Chondrocyte (in vitro differentiated cells): ENCODE data around the gene EEF1AKMT3. TPM values are rescaled to one million over a fixed set of nuclear protein-coding genes. Genes with fewer than 3 reads are reported as not detected.

Experiments used
- DNase-seq: peaks from one replicate; pipeline ENCODE4 v3.0.0; 2021; ENCODE audit warnings: mixed read lengths, low spot score
- H3K27ac Mint-ChIP-seq: one replicate; pipeline ENCODE4 v1.8.0; 2021; ENCODE audit warnings: mild to moderate bottlenecking, moderate library complexity, mixed read lengths; ENCODE audit not compliant: unreplicated experiment
- H3K27me3 Mint-ChIP-seq: 2 replicates; pipeline ENCODE4 v1.8.0; 2021; ENCODE audit warnings: low read depth, mixed read lengths
- H3K36me3 Mint-ChIP-seq: 2 replicates; pipeline ENCODE4 v1.8.0; 2021; ENCODE audit warnings: low read depth, mixed read lengths
- H3K4me1 Mint-ChIP-seq: 2 replicates; pipeline ENCODE4 v1.8.0; 2021; ENCODE audit warnings: low read depth, mild to moderate bottlenecking, mixed read lengths
- H3K4me3 Mint-ChIP-seq: one replicate; pipeline ENCODE4 v1.8.0; 2021; ENCODE audit warnings: mild to moderate bottlenecking, moderate library complexity, mixed read lengths; ENCODE audit not compliant: unreplicated experiment
- H3K9me3 Mint-ChIP-seq: 2 replicates; pipeline ENCODE4 v1.8.0; 2021; ENCODE audit warnings: low read depth, mixed read lengths
- CTCF ChIP-seq: fragments of 200-600 bp; sonication (generic); IDR thresholded peaks from 2 replicates; pipeline ENCODE4 v1.5.0; 2021; ENCODE audit warnings: antibody characterized with exemption, mild to moderate bottlenecking, moderate library complexity
- total RNA-seq: library from RNA; stranded (reverse); gene quantifications from 3 replicates; pipeline ENCODE4 v1.2.1, GENCODE V29; 2021

EEF1AKMT3 gene
- total RNA-seq, 1 donor from 2014 or later = 13.6 TPM

GRCh38 chr12:57808351-57808750 lies 35.9 kb downstream of the EEF1AKMT3 start:
- Mint-ChIP-seq H3K36me3 (peaks cover 22% of the 10 kb centered on the region), H3K27me3 (no peaks in the 10 kb centered on the region), H3K4me1 (peaks cover 6% of the 10 kb centered on the region), H3K27ac (no peak overlapping the region), H3K4me3 (no peak overlapping the region), H3K9me3 (no peaks in the 10 kb centered on the region)
- no peak for DNase-seq
- no peak for TF ChIP-seq CTCF

- no peak overlapping the region for H3K4me3 Mint-ChIP-seq
- no peak for TF ChIP-seq CTCF
- DNase-seq = no peak
- no peak overlapping the region for H3K27ac Mint-ChIP-seq
- H3K27me3 Mint-ChIP-seq = no peaks in the 10 kb centered on the region
- H3K9me3 Mint-ChIP-seq = no peaks in the 10 kb centered on the region
- peaks cover 18% of the 10 kb centered on the region for H3K36me3 Mint-ChIP-seq
- peaks cover 6% of the 10 kb centered on the region for H3K4me1 Mint-ChIP-seq
Measured at GRCh38 chr12:57809425-57809824, 37.0 kb downstream of the EEF1AKMT3 start.

- peaks cover 10% of the 10 kb centered on the region for H3K4me1 Mint-ChIP-seq
- peaks cover 18% of the 10 kb centered on the region for H3K36me3 Mint-ChIP-seq
- no peaks in the 10 kb centered on the region for H3K9me3 Mint-ChIP-seq
- no peak for TF ChIP-seq CTCF
- H3K27me3 Mint-ChIP-seq = no peaks in the 10 kb centered on the region
- peak; percentile 46 for DNase-seq
- no peak overlapping the region for H3K4me3 Mint-ChIP-seq
- H3K27ac Mint-ChIP-seq = no peak overlapping the region
Measured at GRCh38 chr12:57810450-57810849, 38.0 kb downstream of the EEF1AKMT3 start.

- peaks cover 10% of the 10 kb centered on the region for H3K4me1 Mint-ChIP-seq
- H3K27me3 Mint-ChIP-seq = no peaks in the 10 kb centered on the region
- TF ChIP-seq CTCF = no peak
- H3K9me3 Mint-ChIP-seq = no peaks in the 10 kb centered on the region
- H3K36me3 Mint-ChIP-seq = peaks cover 16% of the 10 kb centered on the region
- H3K27ac Mint-ChIP-seq = no peak overlapping the region
- H3K4me3 Mint-ChIP-seq = no peak overlapping the region
- DNase-seq = peak; percentile 47
Measured at GRCh38 chr12:57811028-57811755, 38.8 kb downstream of the EEF1AKMT3 start.

GRCh38 chr12:57813111-57813970 lies 40.9 kb downstream of the EEF1AKMT3 start:
- no peaks in the 10 kb centered on the region for H3K9me3 Mint-ChIP-seq
- H3K27ac Mint-ChIP-seq = no peak overlapping the region
- H3K4me1 Mint-ChIP-seq = peaks cover 10% of the 10 kb centered on the region
- peak; percentile 64 for DNase-seq
- peaks cover 7% of the 10 kb centered on the region for H3K36me3 Mint-ChIP-seq
- no peak overlapping the region for H3K4me3 Mint-ChIP-seq
- H3K27me3 Mint-ChIP-seq = no peaks in the 10 kb centered on the region
- TF ChIP-seq CTCF = no peak
